ENCODE measurements around the gene SPATA31C1.

GRCh38 chr9:87968155-87968554 lies 50.4 kb downstream of the SPATA31C1 start:
- no peak for TF ChIP-seq CTCF (IDR thresholded peaks at IDR 0.05; ENCODE audit: insufficient read depth, low read length, poor library complexity, severe bottlenecking)
- TF ChIP-seq EZH2phosphoT487 (conservative IDR thresholded peaks at IDR 0.05; ENCODE audit: low read length): no peak
